A549 (cell line): ENCODE data around the gene FCMR. TPM values are rescaled to one million over a fixed set of nuclear protein-coding genes. Genes with fewer than 3 reads are reported as not detected.

Source experiments
- ATAC-seq, 2 experiments: fragments of 200-7000 bp in 1 of 2; fragments of >200 bp in 1 of 2; cut with Nextera tagmentation in 1 of 2; cut with Tn5 transposase in 1 of 2; 3 replicates each; pipeline versions ENCODE4 v1.8.0 to v1.9.1; 2018 to 2020; ENCODE audit warnings: mild to moderate bottlenecking in 1 of 2, moderate library complexity in 1 of 2
- CTCF ChIA-PET: fragments of 300-600 bp; sonication (Branson Sonifier 250); formaldehyde crosslinking; extraction: SDS; loops from one replicate; lab custom pipeline; 2021; ENCODE audit warnings: antibody characterized with exemption, inconsistent platforms; lab: Yijun Ruan, JAX
- POLR2A ChIA-PET: fragments of 350-600 bp; formaldehyde crosslinking; extraction: SDS; loops from one replicate; lab custom pipeline; 2021; ENCODE audit warnings: antibody characterized with exemption, inconsistent platforms; lab: Yijun Ruan, JAX
- DNase-seq, 2 experiments: peaks; one replicate each; pipeline versions ENCODE4 v3.0.0 to v3.0.0-alpha.2; 2011 to 2016; ENCODE audit warnings: low read depth in 1 of 2, low spot score in 1 of 2
- FAIRE-seq: peaks from 2 replicates; lab custom pipeline; 2011; peaks lifted over from hg19 to GRCh38; lab: Jason Lieb, UNC
- H3K27ac ChIP-seq, 2 experiments: fragments of >200 bp; sonication (Bioruptor Twin); formaldehyde crosslinking; 3 replicates each; pipeline ENCODE4 v1.5.1; 2016 to 2017
- H3K4me1 ChIP-seq: fragments of >200 bp; sonication (Bioruptor Twin); formaldehyde crosslinking; 3 replicates; pipeline ENCODE4 v1.6.1; 2016
- H3K4me2 ChIP-seq: fragments of >200 bp; sonication (Bioruptor Twin); formaldehyde crosslinking; 3 replicates; pipeline ENCODE4 v1.6.1; 2016
- H3K4me3 ChIP-seq: fragments of >200 bp; sonication (Bioruptor Twin); formaldehyde crosslinking; 3 replicates; pipeline ENCODE4 v1.5.1; 2016
- H3K9me3 ChIP-seq: fragments of >200 bp; sonication (Bioruptor Twin); formaldehyde crosslinking; 3 replicates; pipeline ENCODE4 v1.6.1; 2016
- CEBPB ChIP-seq, 2 experiments: fragments of >200 bp in 1 of 2; sonication (Bioruptor Twin) in 1 of 2; formaldehyde crosslinking in 1 of 2; IDR thresholded peaks; 2 replicates each; pipeline ENCODE4 v1.6.1; 2012 to 2016
- EHF ChIP-seq: fragments of 250-450 bp; sonication (Bioruptor Pico); IDR thresholded peaks from 2 replicates; pipeline ENCODE4 v1.5.0; 2020; ENCODE audit warnings: mild to moderate bottlenecking
- EHMT2 ChIP-seq: fragments of 200-600 bp; sonication (generic); IDR thresholded peaks from 2 replicates; pipeline ENCODE4 v1.6.1; 2016; ENCODE audit warnings: antibody characterized with exemption, low read depth, mild to moderate bottlenecking, moderate library complexity
- FOSL2 ChIP-seq, 2 experiments: fragments of 450-650 bp in 1 of 2; fragments of >200 bp in 1 of 2; sonication (Bioruptor Twin) in 1 of 2; formaldehyde crosslinking; IDR thresholded peaks; 2 replicates each; pipeline versions ENCODE4 v1.5.0 to v1.6.1; 2016 to 2020; ENCODE audit warnings: mild to moderate bottlenecking in 1 of 2, moderate library complexity in 1 of 2
- GATA3 ChIP-seq: IDR thresholded peaks from 2 replicates; pipeline ENCODE4 v1.6.1; 2012; ENCODE audit warnings: borderline replicate concordance
- KDM1A ChIP-seq: fragments of 200-600 bp; sonication (generic); IDR thresholded peaks from 2 replicates; pipeline ENCODE4 v1.6.1; 2016; ENCODE audit warnings: low read depth, mild to moderate bottlenecking
- MAFK ChIP-seq: fragments of 450-650 bp; IDR thresholded peaks from 2 replicates; pipeline ENCODE4 v1.6.1; 2014; ENCODE audit not compliant: partially characterized antibody
- MYC ChIP-seq: IDR thresholded peaks from 2 replicates; pipeline ENCODE4 v1.6.1; 2012; ENCODE audit warnings: mild to moderate bottlenecking, inconsistent platforms, low read length, improper control_type of control experiment, borderline replicate concordance
- NPAS2 ChIP-seq: fragments of 250-450 bp; sonication (Bioruptor Pico); IDR thresholded peaks from 2 replicates; pipeline ENCODE4 v1.8.0; 2022; ENCODE audit warnings: mild to moderate bottlenecking, moderate library complexity, borderline replicate concordance
- NR3C1 ChIP-seq: fragments of >200 bp; sonication (Bioruptor Twin); formaldehyde crosslinking; IDR thresholded peaks from 3 replicates; pipeline ENCODE4 v1.6.1; 2017
- POLR2A ChIP-seq: IDR thresholded peaks from 2 replicates; pipeline ENCODE4 v1.6.1; 2012; ENCODE audit warnings: mild to moderate bottlenecking, low read length
- RAD21 ChIP-seq, 2 experiments: fragments of >200 bp in 1 of 2; sonication (Bioruptor Twin) in 1 of 2; formaldehyde crosslinking in 1 of 2; IDR thresholded peaks in 1 of 2; conservative IDR thresholded peaks in 1 of 2; 2 replicates in 1 of 2; 3 replicates in 1 of 2; pipeline ENCODE4 v1.6.1; 2012 to 2018; ENCODE audit warnings: inconsistent platforms in 1 of 2
- RARB ChIP-seq: fragments of 250-450 bp; sonication (Bioruptor Pico); IDR thresholded peaks from 2 replicates; pipeline ENCODE4 v1.8.0; 2021; ENCODE audit warnings: mild to moderate bottlenecking, moderate library complexity
- RCOR1 ChIP-seq: fragments of 150-350 bp; IDR thresholded peaks from 2 replicates; pipeline ENCODE4 v1.6.1; 2014; ENCODE audit warnings: antibody characterized with exemption, low read length, low read depth
- RNF2 ChIP-seq: fragments of 200-600 bp; sonication (generic); IDR thresholded peaks from 2 replicates; pipeline ENCODE4 v1.6.1; 2016; ENCODE audit warnings: low read depth, mild to moderate bottlenecking, antibody characterized with exemption, moderate library complexity, borderline replicate concordance
- SMC3 ChIP-seq: fragments of >200 bp; sonication (Bioruptor Twin); formaldehyde crosslinking; IDR thresholded peaks from 3 replicates; pipeline ENCODE4 v1.6.1; 2018; ENCODE audit warnings: inconsistent platforms
- TP53 ChIP-seq: fragments of 250-450 bp; sonication (Bioruptor Pico); IDR thresholded peaks from 2 replicates; pipeline ENCODE4 v1.5.0; 2021; ENCODE audit warnings: mild to moderate bottlenecking, moderate library complexity
- ZNF302 ChIP-seq: fragments of 250-450 bp; sonication (Bioruptor Pico); IDR thresholded peaks from 2 replicates; pipeline ENCODE4 v1.9.0; 2021; ENCODE audit warnings: inconsistent platforms, mild to moderate bottlenecking, moderate library complexity
- ZSCAN20 ChIP-seq: fragments of 250-450 bp; sonication (Bioruptor Pico); IDR thresholded peaks from 2 replicates; pipeline ENCODE4 v1.8.0; 2022; ENCODE audit warnings: mild to moderate bottlenecking, moderate library complexity
- WGBS: methylation state at CpG from one replicate; pipeline ENCODE4 v1.1.6; 2017; ENCODE audit errors: missing lambda C conversion rate; 5-methylcytosine and 5-hydroxymethylcytosine counted together
- polyA plus RNA-seq, 4 experiments: library from polyadenylated mRNA; depleted of rRNA in 3 of 4; stranded (reverse); fragments of >200 nt; fragmentation: RNase III in 1 of 4; extraction: RNeasy Plus Mini Kit Qiagen cat#74134 plus additional on column Dnase treatment in 1 of 4; gene quantifications; 2 replicates in 3 of 4; 3 replicates in 1 of 4; pipeline ENCODE4 v1.2.3, GENCODE V29; 2011 to 2017
- TF ChIP-seq, protein P1 (sequence below): IDR thresholded peaks from 2 replicates; pipeline ENCODE4 v1.6.1; 2012; ENCODE audit warnings: low read depth, borderline replicate concordance
- TF ChIP-seq, protein P2 (sequence below): fragments of 200-600 bp; sonication (generic); IDR thresholded peaks from 2 replicates; pipeline ENCODE4 v1.6.1; 2016; ENCODE audit warnings: antibody characterized with exemption, mild to moderate bottlenecking, moderate library complexity
- TF ChIP-seq, protein P3 (sequence below): fragments of 250-450 bp; sonication (Bioruptor Pico); IDR thresholded peaks from 2 replicates; pipeline ENCODE4 v1.5.0; 2021; ENCODE audit warnings: mild to moderate bottlenecking, moderate library complexity, borderline replicate concordance
- TF ChIP-seq, protein P4 (sequence below): IDR thresholded peaks from 2 replicates; pipeline ENCODE4 v1.6.1; 2012
- TF ChIP-seq, protein P5 (sequence below): IDR thresholded peaks from 2 replicates; pipeline ENCODE4 v1.6.1; 2012
- TF ChIP-seq, protein P6 (sequence below): fragments of 450-650 bp; IDR thresholded peaks from 2 replicates; pipeline ENCODE4 v1.6.1; 2014; ENCODE audit warnings: antibody characterized with exemption
- TF ChIP-seq, protein P7 (sequence below): fragments of >200 bp; sonication (Bioruptor Twin); formaldehyde crosslinking; IDR thresholded peaks from 3 replicates; pipeline ENCODE4 v1.6.1; 2016

Gene FCMR
- polyA plus RNA-seq, 2 of the 4 experiments (the other 2 are of a cell fraction) = 0.19 to 0.93 TPM

DNA sequence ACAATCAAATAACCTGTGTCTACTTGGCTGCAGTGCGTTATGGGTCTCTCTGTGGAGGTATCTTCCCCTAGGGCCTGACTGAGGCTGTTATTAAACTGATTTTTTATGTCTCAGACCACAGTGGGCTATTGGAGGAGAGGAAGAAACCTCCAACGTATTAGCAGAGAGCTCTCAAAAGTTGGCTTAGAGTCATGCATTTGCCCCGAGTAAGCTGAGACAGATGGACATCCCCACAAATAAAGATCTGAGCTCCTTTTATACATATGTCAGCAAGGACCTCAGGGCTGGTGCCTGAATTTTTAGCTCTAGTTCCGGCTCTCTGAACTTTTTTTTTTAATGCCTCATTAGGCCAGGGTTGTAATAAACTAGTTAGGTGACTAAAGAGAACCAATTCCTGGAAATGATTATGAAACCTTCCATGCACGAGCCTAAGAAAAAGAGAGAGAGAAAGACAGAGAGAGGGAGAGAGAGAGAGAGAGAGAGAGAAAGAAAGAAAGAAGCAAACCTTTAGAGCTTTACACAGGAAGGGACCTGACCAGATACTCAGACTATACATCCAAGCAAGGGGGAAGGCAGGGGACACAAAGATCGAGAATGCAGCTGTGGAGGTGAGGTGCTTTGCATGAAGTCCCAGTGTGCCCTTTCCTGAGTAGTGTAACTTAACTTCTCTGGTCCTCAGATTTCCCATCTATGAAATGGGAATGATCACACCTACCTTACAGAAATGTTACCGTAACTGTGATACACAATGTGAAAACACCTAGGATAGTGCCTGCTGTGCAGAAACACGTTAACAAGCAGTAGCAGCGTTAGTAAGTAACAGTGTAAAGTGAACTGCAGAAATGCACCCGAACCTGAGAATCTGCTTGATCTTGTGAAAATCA is 33.0 kb upstream of the FCMR start:
- no peak for DNase-seq
- 88% methylated on average over 10 of the region's 10 CpGs for WGBS
- peaks cover 26% of the 10 kb centered on the region for H3K4me1 ChIP-seq
- FAIRE-seq = no peak
- H3K27ac ChIP-seq = peak overlapping the region in 1 of 2 experiments; percentile 0; a peak in 1 of 6 replicates
- TF ChIP-seq, protein P1, sequence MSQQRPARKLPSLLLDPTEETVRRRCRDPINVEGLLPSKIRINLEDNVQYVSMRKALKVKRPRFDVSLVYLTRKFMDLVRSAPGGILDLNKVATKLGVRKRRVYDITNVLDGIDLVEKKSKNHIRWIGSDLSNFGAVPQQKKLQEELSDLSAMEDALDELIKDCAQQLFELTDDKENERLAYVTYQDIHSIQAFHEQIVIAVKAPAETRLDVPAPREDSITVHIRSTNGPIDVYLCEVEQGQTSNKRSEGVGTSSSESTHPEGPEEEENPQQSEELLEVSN = no peak
- TF ChIP-seq SMC3 = no peak
- no peak for TF ChIP-seq RAD21 (conservative IDR thresholded peaks at IDR 0.05 in 1 of 2, IDR thresholded peaks at IDR 0.05 in 1 of 2)
- TF ChIP-seq TP53 = no peak
- no peak for TF ChIP-seq CEBPB (IDR thresholded peaks at IDR 0.05)
- TF ChIP-seq, protein P2, sequence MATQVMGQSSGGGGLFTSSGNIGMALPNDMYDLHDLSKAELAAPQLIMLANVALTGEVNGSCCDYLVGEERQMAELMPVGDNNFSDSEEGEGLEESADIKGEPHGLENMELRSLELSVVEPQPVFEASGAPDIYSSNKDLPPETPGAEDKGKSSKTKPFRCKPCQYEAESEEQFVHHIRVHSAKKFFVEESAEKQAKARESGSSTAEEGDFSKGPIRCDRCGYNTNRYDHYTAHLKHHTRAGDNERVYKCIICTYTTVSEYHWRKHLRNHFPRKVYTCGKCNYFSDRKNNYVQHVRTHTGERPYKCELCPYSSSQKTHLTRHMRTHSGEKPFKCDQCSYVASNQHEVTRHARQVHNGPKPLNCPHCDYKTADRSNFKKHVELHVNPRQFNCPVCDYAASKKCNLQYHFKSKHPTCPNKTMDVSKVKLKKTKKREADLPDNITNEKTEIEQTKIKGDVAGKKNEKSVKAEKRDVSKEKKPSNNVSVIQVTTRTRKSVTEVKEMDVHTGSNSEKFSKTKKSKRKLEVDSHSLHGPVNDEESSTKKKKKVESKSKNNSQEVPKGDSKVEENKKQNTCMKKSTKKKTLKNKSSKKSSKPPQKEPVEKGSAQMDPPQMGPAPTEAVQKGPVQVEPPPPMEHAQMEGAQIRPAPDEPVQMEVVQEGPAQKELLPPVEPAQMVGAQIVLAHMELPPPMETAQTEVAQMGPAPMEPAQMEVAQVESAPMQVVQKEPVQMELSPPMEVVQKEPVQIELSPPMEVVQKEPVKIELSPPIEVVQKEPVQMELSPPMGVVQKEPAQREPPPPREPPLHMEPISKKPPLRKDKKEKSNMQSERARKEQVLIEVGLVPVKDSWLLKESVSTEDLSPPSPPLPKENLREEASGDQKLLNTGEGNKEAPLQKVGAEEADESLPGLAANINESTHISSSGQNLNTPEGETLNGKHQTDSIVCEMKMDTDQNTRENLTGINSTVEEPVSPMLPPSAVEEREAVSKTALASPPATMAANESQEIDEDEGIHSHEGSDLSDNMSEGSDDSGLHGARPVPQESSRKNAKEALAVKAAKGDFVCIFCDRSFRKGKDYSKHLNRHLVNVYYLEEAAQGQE = no peak
- no peak for TF ChIP-seq RARB (CRISPR knock-in tag)
- TF ChIP-seq, protein P3, sequence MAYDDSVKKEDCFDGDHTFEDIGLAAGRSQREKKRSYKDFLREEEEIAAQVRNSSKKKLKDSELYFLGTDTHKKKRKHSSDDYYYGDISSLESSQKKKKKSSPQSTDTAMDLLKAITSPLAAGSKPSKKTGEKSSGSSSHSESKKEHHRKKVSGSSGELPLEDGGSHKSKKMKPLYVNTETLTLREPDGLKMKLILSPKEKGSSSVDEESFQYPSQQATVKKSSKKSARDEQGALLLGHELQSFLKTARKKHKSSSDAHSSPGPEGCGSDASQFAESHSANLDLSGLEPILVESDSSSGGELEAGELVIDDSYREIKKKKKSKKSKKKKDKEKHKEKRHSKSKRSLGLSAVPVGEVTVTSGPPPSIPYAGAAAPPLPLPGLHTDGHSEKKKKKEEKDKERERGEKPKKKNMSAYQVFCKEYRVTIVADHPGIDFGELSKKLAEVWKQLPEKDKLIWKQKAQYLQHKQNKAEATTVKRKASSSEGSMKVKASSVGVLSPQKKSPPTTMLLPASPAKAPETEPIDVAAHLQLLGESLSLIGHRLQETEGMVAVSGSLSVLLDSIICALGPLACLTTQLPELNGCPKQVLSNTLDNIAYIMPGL (CRISPR knock-in tag) = no peak
- TF ChIP-seq KDM1A = no peak
- TF ChIP-seq NR3C1 = no peak
- TF ChIP-seq RNF2 = no peak
- TF ChIP-seq, protein P4, sequence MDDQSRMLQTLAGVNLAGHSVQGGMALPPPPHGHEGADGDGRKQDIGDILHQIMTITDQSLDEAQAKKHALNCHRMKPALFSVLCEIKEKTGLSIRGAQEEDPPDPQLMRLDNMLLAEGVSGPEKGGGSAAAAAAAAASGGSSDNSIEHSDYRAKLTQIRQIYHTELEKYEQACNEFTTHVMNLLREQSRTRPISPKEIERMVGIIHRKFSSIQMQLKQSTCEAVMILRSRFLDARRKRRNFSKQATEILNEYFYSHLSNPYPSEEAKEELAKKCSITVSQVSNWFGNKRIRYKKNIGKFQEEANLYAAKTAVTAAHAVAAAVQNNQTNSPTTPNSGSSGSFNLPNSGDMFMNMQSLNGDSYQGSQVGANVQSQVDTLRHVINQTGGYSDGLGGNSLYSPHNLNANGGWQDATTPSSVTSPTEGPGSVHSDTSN = no peak
- no peak for TF ChIP-seq ZSCAN20 (CRISPR knock-in tag)
- TF ChIP-seq EHF (CRISPR knock-in tag) = no peak
- TF ChIP-seq GATA3 = no peak
- ATAC-seq = no peak
- 0 out of 3 replicates have a peak, but pooled peaks cover 5% of the 10 kb centered on the region for H3K9me3 ChIP-seq
- no peak overlapping the region for H3K4me3 ChIP-seq
- POLR2A ChIA-PET = no interaction called here
- CTCF ChIA-PET = interaction anchor here (0.6 to 2.8 kb wide), 7 partner anchors 17 to 464 kb away, joined by 3 to 8 read pairs (median 3); no protein-coding TSS in a partner anchor
- H3K4me2 ChIP-seq = no peak overlapping the region

DNA sequence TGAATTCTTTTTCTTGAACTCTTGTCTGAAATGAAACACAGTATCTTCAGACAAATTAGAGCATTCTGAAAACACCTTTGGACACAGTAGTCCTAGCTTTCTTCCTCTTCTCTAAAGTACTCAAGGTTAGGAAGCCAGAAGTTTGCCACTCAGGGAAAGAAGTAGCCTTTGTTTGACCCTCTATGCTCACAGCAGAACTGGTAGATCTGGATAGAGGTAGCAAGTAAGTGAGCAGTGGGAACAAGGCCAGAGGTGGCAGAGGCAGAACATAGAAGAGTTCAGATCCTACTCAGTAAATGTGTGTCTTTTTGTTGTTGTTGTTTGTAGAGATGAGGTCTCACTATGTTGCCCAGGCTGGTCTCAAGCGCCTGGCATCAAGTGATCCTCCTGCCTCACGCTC is 31.9 kb upstream of the FCMR start:
- 92% methylated on average over 2 of the region's 2 CpGs for WGBS
- 0 out of 3 replicates have a peak, but pooled peaks cover 5% of the 10 kb centered on the region for H3K9me3 ChIP-seq
- H3K4me3 ChIP-seq = no peak overlapping the region
- peak overlapping the region in 1 of 2 experiments; percentile 86; a peak in 1 of 6 replicates for H3K27ac ChIP-seq
- H3K4me2 ChIP-seq = no peak overlapping the region
- FAIRE-seq = no peak
- ATAC-seq = no peak
- ChIA-PET POLR2A (no interaction called here), CTCF (interaction anchor here (1.2 to 2.8 kb wide), 2 partner anchors 29 to 463 kb away, joined by 4 to 8 read pairs; no protein-coding TSS in a partner anchor)
- H3K4me1 ChIP-seq = peaks cover 26% of the 10 kb centered on the region
- TF ChIP-seq, protein P5, sequence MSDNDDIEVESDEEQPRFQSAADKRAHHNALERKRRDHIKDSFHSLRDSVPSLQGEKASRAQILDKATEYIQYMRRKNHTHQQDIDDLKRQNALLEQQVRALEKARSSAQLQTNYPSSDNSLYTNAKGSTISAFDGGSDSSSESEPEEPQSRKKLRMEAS = no peak
- TF ChIP-seq EHMT2 (no peak), RCOR1 (no peak), ZSCAN20 (CRISPR knock-in tag) (no peak), NPAS2 (no peak), RARB (CRISPR knock-in tag) (no peak), POLR2A (no peak), ZNF302 (CRISPR knock-in tag) (no peak), SMC3 (no peak), FOSL2 (IDR thresholded peaks at IDR 0.05) (no peak), FOSL2 (CRISPR knock-in tag; IDR thresholded peaks at IDR 0.05) (no peak), MYC (no peak), MAFK (no peak), TP53 (no peak)
- TF ChIP-seq, protein P6, sequence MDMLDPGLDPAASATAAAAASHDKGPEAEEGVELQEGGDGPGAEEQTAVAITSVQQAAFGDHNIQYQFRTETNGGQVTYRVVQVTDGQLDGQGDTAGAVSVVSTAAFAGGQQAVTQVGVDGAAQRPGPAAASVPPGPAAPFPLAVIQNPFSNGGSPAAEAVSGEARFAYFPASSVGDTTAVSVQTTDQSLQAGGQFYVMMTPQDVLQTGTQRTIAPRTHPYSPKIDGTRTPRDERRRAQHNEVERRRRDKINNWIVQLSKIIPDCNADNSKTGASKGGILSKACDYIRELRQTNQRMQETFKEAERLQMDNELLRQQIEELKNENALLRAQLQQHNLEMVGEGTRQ = no peak
- TF ChIP-seq, protein P7, sequence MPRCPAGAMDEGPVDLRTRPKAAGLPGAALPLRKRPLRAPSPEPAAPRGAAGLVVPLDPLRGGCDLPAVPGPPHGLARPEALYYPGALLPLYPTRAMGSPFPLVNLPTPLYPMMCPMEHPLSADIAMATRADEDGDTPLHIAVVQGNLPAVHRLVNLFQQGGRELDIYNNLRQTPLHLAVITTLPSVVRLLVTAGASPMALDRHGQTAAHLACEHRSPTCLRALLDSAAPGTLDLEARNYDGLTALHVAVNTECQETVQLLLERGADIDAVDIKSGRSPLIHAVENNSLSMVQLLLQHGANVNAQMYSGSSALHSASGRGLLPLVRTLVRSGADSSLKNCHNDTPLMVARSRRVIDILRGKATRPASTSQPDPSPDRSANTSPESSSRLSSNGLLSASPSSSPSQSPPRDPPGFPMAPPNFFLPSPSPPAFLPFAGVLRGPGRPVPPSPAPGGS = no peak
- no peak for DNase-seq
